PC-3 (cell line): Measurements from ENCODE around the gene RCOR2. TPM values are rescaled to one million over a fixed set of nuclear protein-coding genes. Genes with fewer than 3 reads are reported as not detected.

ENCODE experiments used
- ATAC-seq: fragments of 200-7000 bp; cut with Tn5 transposase; 2 replicates; pipeline ENCODE4 v1.9.1; 2020; ENCODE audit warnings: mild to moderate bottlenecking, moderate library complexity
- BruUV-seq: library from RNA; stranded (reverse); fragments of 400-500 nt; replicated peaks from 2 replicates; lab custom pipeline; 2021; lab: Mats Ljungman, UMichigan
- CTCF ChIA-PET: fragments of 300-600 bp; sonication (Branson Sonifier 250); formaldehyde crosslinking; loops from one replicate; lab custom pipeline; 2022; ENCODE audit warnings: antibody characterized with exemption; lab: Charles Lee
- POLR2A ChIA-PET: fragments of 300-600 bp; sonication (Branson Sonifier 250); formaldehyde crosslinking; loops from one replicate; lab custom pipeline; 2022; ENCODE audit warnings: antibody characterized with exemption; ENCODE audit not compliant: unreplicated experiment; lab: Charles Lee
- DNase-seq: peaks from one replicate; pipeline ENCODE4 v3.0.0-alpha.2; 2015
- H2AFZ ChIP-seq: fragments of 300-600 bp; sonication (generic); 2 replicates; pipeline ENCODE4 v1.6.0; 2016; ENCODE audit warnings: antibody characterized with exemption, low read length
- H3F3A ChIP-seq: fragments of 300-600 bp; sonication (generic); one replicate; pipeline ENCODE4 v1.6.0; 2017; ENCODE audit warnings: antibody characterized with exemption, low read length, control low read depth, mild to moderate bottlenecking; ENCODE audit not compliant: unreplicated experiment
- H3K27ac ChIP-seq: fragments of 300-600 bp; sonication (generic); 2 replicates; pipeline ENCODE4 v1.5.1; 2016; ENCODE audit warnings: mild to moderate bottlenecking, low read length
- H3K27me3 ChIP-seq: fragments of 300-600 bp; sonication (generic); 2 replicates; pipeline ENCODE4 v1.6.1; 2016; ENCODE audit warnings: low read length, mixed read lengths
- H3K36me3 ChIP-seq: fragments of 300-600 bp; sonication (generic); 2 replicates; pipeline ENCODE4 v1.6.1; 2016; ENCODE audit warnings: low read depth, mixed run types, low read length, mixed read lengths
- H3K4me1 ChIP-seq: fragments of 300-600 bp; sonication (generic); 2 replicates; pipeline ENCODE4 v1.5.1; 2016; ENCODE audit warnings: low read length; ENCODE audit not compliant: insufficient read depth
- H3K4me2 ChIP-seq: fragments of 300-600 bp; sonication (generic); 2 replicates; pipeline ENCODE4 v1.6.0; 2016; ENCODE audit warnings: low read length
- H3K4me3 ChIP-seq: fragments of 300-600 bp; sonication (generic); 2 replicates; pipeline ENCODE4 v1.5.1; 2016; ENCODE audit warnings: mild to moderate bottlenecking, low read length, mixed read lengths
- H3K79me2 ChIP-seq: fragments of 300-600 bp; sonication (generic); 2 replicates; pipeline ENCODE4 v1.6.1; 2017; ENCODE audit warnings: low read length, mixed read lengths
- H3K9ac ChIP-seq: fragments of 300-600 bp; sonication (generic); 2 replicates; pipeline ENCODE4 v1.6.0; 2016; ENCODE audit warnings: mild to moderate bottlenecking, low read length
- H3K9me2 ChIP-seq: fragments of 300-600 bp; sonication (generic); replicated peaks from 2 replicates; pipeline ENCODE4 v1.6.1; 2016; ENCODE audit warnings: mixed run types, low read length, mixed read lengths
- H3K9me3 ChIP-seq: fragments of 300-600 bp; sonication (generic); 2 replicates; pipeline ENCODE4 v1.6.1; 2016; ENCODE audit warnings: low read length, mixed read lengths
- H4K20me1 ChIP-seq: fragments of 300-600 bp; sonication (generic); 2 replicates; pipeline ENCODE4 v1.6.1; 2016; ENCODE audit warnings: low read length, mixed read lengths
- CTCF ChIP-seq: fragments of 300-600 bp; sonication (generic); conservative IDR thresholded peaks from 2 replicates; pipeline ENCODE4 v1.5.1; 2017; ENCODE audit warnings: antibody characterized with exemption, low read depth, mild to moderate bottlenecking, low read length
- EZH2 ChIP-seq: fragments of 300-600 bp; sonication (generic); IDR thresholded peaks from one replicate; pipeline ENCODE4 v1.6.1; 2017; ENCODE audit warnings: antibody characterized with exemption, mild to moderate bottlenecking, low read length; ENCODE audit not compliant: unreplicated experiment
- EZH2phosphoT487 ChIP-seq: fragments of 300-600 bp; sonication (generic); IDR thresholded peaks from 2 replicates; pipeline ENCODE4 v1.6.1; 2018; ENCODE audit warnings: mild to moderate bottlenecking, antibody characterized with exemption, low read length, borderline replicate concordance
- intact Hi-C: fragments of 100-400 bp; cut with micrococcal nuclease; formaldehyde crosslinking; loops from 2 replicates; pipeline ENCODE4 v1.9.0; 2023
- total RNA-seq: library from RNA; depleted of rRNA; stranded (reverse); fragments of >200 nt; gene quantifications from 2 replicates; pipeline ENCODE4 v1.2.3, GENCODE V29; 2014

Gene RCOR2
- total RNA-seq, 1 experiment from 2014 or later, result 1.4 TPM

- TF ChIP-seq EZH2phosphoT487, result no peak
- no peak for TF ChIP-seq CTCF
- no peak for TF ChIP-seq EZH2
- CTCF ChIA-PET, result no interaction called here
These were observed 32.6 kb downstream of the RCOR2 start for GRCh38 chr11:63884196-63884932.

GRCh38 chr11:63883791-63884190, 33.2 kb downstream of the RCOR2 start:
- Histone ChIP-seq H3K79me2 (peaks cover 80% of the 10 kb centered on the region), H3K4me2 (no peak overlapping the region), H3K36me3 (peaks cover under 1% of the 10 kb centered on the region; the same call in 1 of the 2 replicates), H3K27ac (no peak overlapping the region), H2AFZ (no peak overlapping the region), H3K4me3 (no peak overlapping the region), H3K9me3 (no peaks in the 10 kb centered on the region), H3K27me3 (no peaks in the 10 kb centered on the region), H4K20me1 (peaks cover 42% of the 10 kb centered on the region), H3K9me2 (no peaks in the 10 kb centered on the region), H3F3A (peaks cover 4% of the 10 kb centered on the region), H3K9ac (no peak overlapping the region), H3K4me1 (peaks cover 33% of the 10 kb centered on the region)
- DNase-seq (no peak), ATAC-seq (no peak)
- TF ChIP-seq EZH2phosphoT487, result no peak
- no peak for TF ChIP-seq EZH2
- no peak for TF ChIP-seq CTCF
- ChIA-PET CTCF (no interaction called here), POLR2A (no interaction called here)
- no TSS peak for BruUV-seq
- intact Hi-C loops, result no loop called here

More at GRCh38 chr11:63884196-63884932, 32.6 kb downstream of the RCOR2 start:
- Histone ChIP-seq H3F3A (peaks cover 4% of the 10 kb centered on the region), H2AFZ (no peak overlapping the region), H3K79me2 (peaks cover 81% of the 10 kb centered on the region), H3K36me3 (no peaks in the 10 kb centered on the region), H3K9me3 (no peaks in the 10 kb centered on the region), H3K27me3 (no peaks in the 10 kb centered on the region), H3K4me3 (no peak overlapping the region), H3K9ac (no peak overlapping the region), H3K9me2 (no peaks in the 10 kb centered on the region), H4K20me1 (peaks cover 45% of the 10 kb centered on the region), H3K27ac (no peak overlapping the region), H3K4me2 (no peak overlapping the region), H3K4me1 (peaks cover 35% of the 10 kb centered on the region)
- DNase-seq (no peak), ATAC-seq (no peak)
- no TSS peak for BruUV-seq
- POLR2A ChIA-PET, result no interaction called here
- intact Hi-C loops, result no loop called here

- Histone ChIP-seq H3K9me2 (no peaks in the 10 kb centered on the region), H3K4me3 (no peak overlapping the region), H3K4me1 (peaks cover 26% of the 10 kb centered on the region), H3K4me2 (no peak overlapping the region), H3K9ac (no peak overlapping the region), H3F3A (peaks cover under 1% of the 10 kb centered on the region), H2AFZ (no peak overlapping the region), H3K27me3 (no peaks in the 10 kb centered on the region), H3K9me3 (no peaks in the 10 kb centered on the region), H3K27ac (no peak overlapping the region), H3K36me3 (peaks cover 5% of the 10 kb centered on the region), H4K20me1 (peaks cover 41% of the 10 kb centered on the region), H3K79me2 (peaks cover 85% of the 10 kb centered on the region)
- no peak for TF ChIP-seq EZH2phosphoT487
- no peak for TF ChIP-seq EZH2
- TF ChIP-seq CTCF, result no peak
- CTCF ChIA-PET, result no interaction called here
- ATAC-seq, result no peak
- no TSS peak for BruUV-seq
- intact Hi-C loops, result no loop called here
- DNase-seq, result no peak
- POLR2A ChIA-PET, result no interaction called here
These were observed 34.3 kb downstream of the RCOR2 start for GRCh38 chr11:63882555-63883242.
